Right atrium auricular region (tissue), 2 donors: ENCODE data around the gene SKI. TPM values are rescaled to one million over a fixed set of nuclear protein-coding genes. Genes with fewer than 3 reads are reported as not detected.
A peak's percentile ranks its signal among the peaks of the same experiment; 100 is the strongest.

Experiments
- DNase-seq: peaks from one replicate; pipeline ENCODE4 v3.0.0-alpha.2; 2019; ENCODE audit warnings: low spot score
- H3K27ac ChIP-seq, 2 donors: fragments of 200-600 bp; sonication (generic); 1 replicate in 1 of 2; 2 replicates in 1 of 2; pipeline ENCODE4 v1.5.1; 2016 to 2019
- H3K27me3 ChIP-seq, 2 donors: fragments of 200-600 bp; sonication (generic); one replicate each; pipeline versions ENCODE4 v1.5.1 to v1.6.0; 2017 to 2019
- H3K36me3 ChIP-seq: fragments of 200-600 bp; sonication (generic); one replicate; pipeline ENCODE4 v1.5.1; 2016
- H3K4me1 ChIP-seq, 2 donors: fragments of 200-600 bp; sonication (generic); one replicate each; pipeline versions ENCODE4 v1.5.1 to v1.6.0; 2017 to 2019
- H3K4me3 ChIP-seq, 2 donors: fragments of 200-600 bp; sonication (generic); 1 replicate in 1 of 2; 2 replicates in 1 of 2; pipeline ENCODE4 v1.5.1; 2017 to 2019; ENCODE audit warnings: mild to moderate bottlenecking in 1 of 2, moderate library complexity in 1 of 2
- H3K9me3 ChIP-seq, 2 donors: fragments of 200-600 bp; sonication (generic); one replicate each; pipeline ENCODE4 v1.5.1; 2019
- total RNA-seq, 2 donors: library from RNA; depleted of rRNA; stranded (reverse); fragments of >200 nt; gene quantifications; one replicate each; pipeline ENCODE4 v1.1.0, GENCODE V29; 2016
- TF ChIP-seq, protein P1 (sequence below), 2 donors: fragments of 200-600 bp; sonication (generic); IDR thresholded peaks; one replicate each; pipeline ENCODE4 v1.5.1; 2019; ENCODE audit warnings: antibody characterized with exemption in 2 of 2

SKI gene
- total RNA-seq, 2 donors from 2014 or later: 36.7 to 57.2 TPM

DNA sequence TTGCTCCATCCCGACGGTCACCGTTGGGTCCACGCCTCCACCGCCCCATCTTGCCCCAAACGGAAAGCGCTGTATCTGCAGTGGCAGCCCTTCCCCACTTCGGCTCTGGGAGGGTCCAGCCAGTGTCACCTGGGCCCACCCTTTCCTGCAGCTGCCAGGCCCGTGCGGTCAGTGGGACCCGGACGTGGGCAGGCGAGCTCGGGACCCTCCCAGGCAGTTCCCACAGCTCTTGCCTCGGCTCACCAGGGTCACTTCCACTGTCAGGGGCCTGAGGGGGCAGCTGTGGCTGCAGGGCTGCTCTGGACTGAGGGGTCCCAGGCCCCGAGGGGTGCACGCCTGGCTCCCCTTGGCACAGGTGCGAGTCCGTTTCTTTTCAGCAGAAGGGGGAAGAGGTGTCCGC lies 80.7 kb downstream of the SKI start:
- no peaks in the 10 kb centered on the region for H3K9me3 ChIP-seq
- H3K27ac ChIP-seq: no peak overlapping the region
- H3K4me3 ChIP-seq: no peak overlapping the region
- H3K4me1 ChIP-seq: peaks cover 0 to 63% of the 10 kb centered on the region in 2 donors
- TF ChIP-seq, protein P1, sequence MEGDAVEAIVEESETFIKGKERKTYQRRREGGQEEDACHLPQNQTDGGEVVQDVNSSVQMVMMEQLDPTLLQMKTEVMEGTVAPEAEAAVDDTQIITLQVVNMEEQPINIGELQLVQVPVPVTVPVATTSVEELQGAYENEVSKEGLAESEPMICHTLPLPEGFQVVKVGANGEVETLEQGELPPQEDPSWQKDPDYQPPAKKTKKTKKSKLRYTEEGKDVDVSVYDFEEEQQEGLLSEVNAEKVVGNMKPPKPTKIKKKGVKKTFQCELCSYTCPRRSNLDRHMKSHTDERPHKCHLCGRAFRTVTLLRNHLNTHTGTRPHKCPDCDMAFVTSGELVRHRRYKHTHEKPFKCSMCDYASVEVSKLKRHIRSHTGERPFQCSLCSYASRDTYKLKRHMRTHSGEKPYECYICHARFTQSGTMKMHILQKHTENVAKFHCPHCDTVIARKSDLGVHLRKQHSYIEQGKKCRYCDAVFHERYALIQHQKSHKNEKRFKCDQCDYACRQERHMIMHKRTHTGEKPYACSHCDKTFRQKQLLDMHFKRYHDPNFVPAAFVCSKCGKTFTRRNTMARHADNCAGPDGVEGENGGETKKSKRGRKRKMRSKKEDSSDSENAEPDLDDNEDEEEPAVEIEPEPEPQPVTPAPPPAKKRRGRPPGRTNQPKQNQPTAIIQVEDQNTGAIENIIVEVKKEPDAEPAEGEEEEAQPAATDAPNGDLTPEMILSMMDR (IDR thresholded peaks at IDR 0.05): no peak
- DNase-seq: no peak
- no peaks in the 10 kb centered on the region for H3K27me3 ChIP-seq
- peaks cover 50% of the 10 kb centered on the region for H3K36me3 ChIP-seq

DNA sequence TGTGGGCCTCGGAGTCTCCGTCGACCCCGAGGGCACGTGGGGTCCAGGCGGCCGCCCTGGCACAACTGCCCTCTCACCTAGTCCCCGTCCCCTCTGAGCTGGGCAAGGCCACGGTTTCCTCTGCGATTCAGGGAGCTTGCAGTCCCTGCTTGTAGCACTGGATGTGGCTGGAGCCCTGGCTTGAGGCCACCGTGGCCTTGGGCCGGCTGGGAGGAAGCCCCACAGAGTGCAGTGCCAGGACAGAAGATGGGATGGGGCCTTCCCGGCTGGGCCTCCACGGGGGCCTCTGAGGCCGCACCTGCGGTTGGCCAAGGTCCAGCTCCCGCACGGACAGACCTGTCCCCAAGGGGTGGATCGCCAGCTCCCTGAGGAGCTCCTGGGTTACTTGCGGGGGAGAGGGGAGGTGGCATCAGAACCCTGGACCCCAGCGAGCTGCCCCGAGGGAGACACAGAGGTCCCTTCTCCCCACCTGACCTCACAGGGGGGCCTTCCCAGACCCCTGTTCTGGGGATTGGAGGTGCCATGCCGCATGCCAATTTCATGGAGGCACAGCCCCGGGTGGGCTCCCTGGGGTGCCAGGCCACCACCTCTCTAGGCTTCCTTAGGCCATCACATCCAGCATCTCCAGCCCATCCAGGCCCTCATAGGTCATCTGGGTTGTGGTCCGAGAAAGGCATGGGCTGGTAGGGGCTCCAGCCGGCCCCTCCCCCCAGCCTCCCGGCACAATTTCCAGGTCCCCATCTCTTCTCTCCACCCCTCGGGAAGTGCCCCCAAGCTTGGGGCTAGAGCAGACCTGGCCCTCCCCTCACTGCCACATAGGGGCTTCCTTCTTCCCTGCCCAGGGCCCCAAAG lies 82.4 kb downstream of the SKI start:
- TF ChIP-seq, protein P1 (IDR thresholded peaks at IDR 0.05): no peak
- H3K36me3 ChIP-seq: peaks cover 34% of the 10 kb centered on the region
- DNase-seq: no peak
- no peak overlapping the region for H3K4me3 ChIP-seq
- H3K27ac ChIP-seq: peak overlapping the region; percentile 92 to 93
- peaks cover 0 to 59% of the 10 kb centered on the region in 2 donors for H3K4me1 ChIP-seq
- H3K27me3 ChIP-seq: no peaks in the 10 kb centered on the region
- H3K9me3 ChIP-seq: no peaks in the 10 kb centered on the region

DNA sequence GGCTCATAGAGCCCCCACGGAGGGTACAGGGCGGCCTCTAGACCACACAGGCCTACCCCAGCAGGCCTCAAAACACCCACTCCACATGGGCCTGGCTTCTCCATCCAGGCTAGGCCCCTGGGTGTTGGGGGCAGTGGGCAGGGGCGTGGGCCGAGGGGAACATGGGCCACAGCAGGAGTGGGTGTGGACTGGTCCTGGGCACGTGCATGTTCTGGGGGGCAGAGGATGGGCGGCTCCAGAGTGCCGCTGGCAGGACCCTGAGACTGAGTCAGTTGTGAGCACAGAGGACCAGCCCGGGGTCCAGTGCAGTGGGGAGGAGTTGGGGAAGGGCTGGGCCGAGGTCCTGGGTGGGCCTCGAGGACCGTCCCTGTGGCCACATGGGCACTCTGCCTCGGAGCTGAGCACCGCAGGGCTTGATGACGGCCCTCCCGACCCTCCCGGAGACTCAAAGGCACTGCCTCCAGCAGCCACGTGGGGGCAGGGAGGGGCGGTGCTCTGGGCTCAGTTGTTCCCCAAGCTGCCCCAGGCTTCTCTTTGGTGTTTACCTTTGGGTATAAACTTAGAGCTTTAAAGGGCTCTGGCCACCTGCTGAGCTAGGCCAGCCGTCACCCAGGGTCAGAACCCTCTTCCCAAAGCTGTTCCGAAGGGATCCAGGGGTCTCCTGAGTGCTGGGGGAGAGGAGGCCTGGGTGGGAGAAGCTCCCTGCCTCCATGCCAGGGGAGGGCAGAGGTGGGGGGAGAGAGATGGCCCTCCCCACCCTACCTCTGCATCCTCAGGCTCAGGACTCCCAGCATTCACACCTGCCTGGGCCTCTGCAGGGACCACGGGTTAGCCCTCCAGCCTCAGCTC lies 83.3 kb downstream of the SKI start:
- TF ChIP-seq, protein P1 (IDR thresholded peaks at IDR 0.05): peak; percentile 20 to 52
- Histone ChIP-seq H3K9me3 (no peaks in the 10 kb centered on the region), H3K27ac (peak overlapping the region; percentile 92 to 93), H3K27me3 (no peaks in the 10 kb centered on the region), H3K4me1 (peaks cover 0 to 60% of the 10 kb centered on the region in 2 donors), H3K36me3 (peaks cover 25% of the 10 kb centered on the region), H3K4me3 (no peak overlapping the region)
- peak; percentile 82 for DNase-seq

DNA sequence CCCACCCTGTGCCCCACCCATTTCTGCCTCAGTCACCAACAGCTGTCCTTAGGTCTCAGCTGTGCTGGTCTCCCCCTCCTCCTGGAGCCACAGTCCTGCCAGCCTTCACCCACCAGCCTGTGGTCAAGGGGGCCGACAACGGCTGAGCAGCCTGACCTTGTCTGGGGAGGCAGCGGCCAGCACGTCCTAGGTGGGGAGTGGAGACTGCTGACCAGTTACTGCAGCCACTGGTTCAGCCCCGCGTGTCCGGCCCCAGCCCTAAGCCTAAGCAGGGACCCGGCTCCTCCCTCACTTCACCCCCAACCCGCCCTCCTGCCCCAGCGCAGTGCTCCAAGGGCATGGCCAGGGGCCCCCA lies 84.0 kb downstream of the SKI start:
- TF ChIP-seq, protein P1 (IDR thresholded peaks at IDR 0.05): no peak
- Histone ChIP-seq H3K9me3 (no peaks in the 10 kb centered on the region), H3K4me1 (peaks cover 0 to 68% of the 10 kb centered on the region in 2 donors), H3K36me3 (peaks cover 18% of the 10 kb centered on the region), H3K27ac (peak overlapping the region; percentile 92 to 93), H3K27me3 (no peaks in the 10 kb centered on the region), H3K4me3 (no peak overlapping the region)
- no peak for DNase-seq

DNA sequence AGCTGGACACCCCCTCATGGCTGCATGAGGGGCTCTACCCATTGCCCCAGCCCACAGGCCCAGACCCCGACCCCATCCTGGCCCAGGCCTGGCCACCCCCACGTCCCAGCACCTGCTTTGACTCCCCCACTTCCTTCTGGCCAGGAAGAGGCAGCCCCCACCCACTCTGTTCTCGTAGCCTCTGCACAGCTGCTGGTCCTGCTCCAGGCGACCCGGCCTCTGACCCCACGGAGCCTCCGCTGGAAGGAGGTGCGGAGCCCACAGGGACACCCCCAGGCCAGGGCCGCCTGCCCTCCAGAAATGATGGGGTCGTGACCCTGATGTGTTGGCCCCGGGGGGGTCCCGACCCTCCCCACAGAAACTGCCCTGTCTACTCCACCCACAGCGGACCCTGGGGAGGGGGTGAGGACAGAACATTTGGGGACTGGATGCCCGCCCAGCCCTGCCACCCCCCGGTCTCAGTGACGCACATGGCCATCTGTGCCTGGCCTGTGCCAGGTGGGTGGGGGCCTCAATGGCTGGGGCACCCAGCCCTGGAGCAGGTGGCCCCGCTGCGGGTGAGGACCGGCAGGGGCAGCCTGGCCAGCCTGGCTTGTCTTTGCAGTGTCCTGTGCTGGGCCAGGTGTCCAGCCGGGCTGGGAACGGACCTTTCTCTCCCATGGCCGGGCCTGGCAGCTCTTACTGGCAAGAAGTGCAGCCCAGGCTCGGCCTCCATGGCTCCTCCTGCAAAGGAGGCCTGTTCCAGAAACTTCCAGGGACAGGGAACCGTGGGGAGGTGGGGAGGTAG lies 84.6 kb downstream of the SKI start:
- TF ChIP-seq, protein P1 (IDR thresholded peaks at IDR 0.05): no peak
- Histone ChIP-seq H3K36me3 (peaks cover 13% of the 10 kb centered on the region), H3K4me3 (no peak overlapping the region), H3K27ac (peak overlapping the region; percentile 92 to 93), H3K9me3 (no peaks in the 10 kb centered on the region), H3K27me3 (no peaks in the 10 kb centered on the region), H3K4me1 (peaks cover 0 to 73% of the 10 kb centered on the region in 2 donors)
- no peak for DNase-seq
